KG1 (cell line): ENCODE measurements around the gene METTL15.
"Not testable (repeated sequence)": the region's sequence is repeated elsewhere in the genome, so short reads cannot be mapped to it uniquely, and the experiment has no call there.

Source experiments
- DNase-seq: peaks from one replicate; lab custom pipeline; 2025; lab: John Stamatoyannopoulos, UW

The METTL15 gene

GRCh38 chr11:28296426-28296825, 188.2 kb downstream of the METTL15 start:
- DNase-seq: no peak

GRCh38 chr11:28298209-28298608, 190.0 kb downstream of the METTL15 start:
- no peak for DNase-seq

GRCh38 chr11:28303477-28304191, 195.4 kb downstream of the METTL15 start:
- DNase-seq: no peak

- DNase-seq: no peak
Observed at GRCh38 chr11:28315440-28315839, 207.3 kb downstream of the METTL15 start.

DNA sequence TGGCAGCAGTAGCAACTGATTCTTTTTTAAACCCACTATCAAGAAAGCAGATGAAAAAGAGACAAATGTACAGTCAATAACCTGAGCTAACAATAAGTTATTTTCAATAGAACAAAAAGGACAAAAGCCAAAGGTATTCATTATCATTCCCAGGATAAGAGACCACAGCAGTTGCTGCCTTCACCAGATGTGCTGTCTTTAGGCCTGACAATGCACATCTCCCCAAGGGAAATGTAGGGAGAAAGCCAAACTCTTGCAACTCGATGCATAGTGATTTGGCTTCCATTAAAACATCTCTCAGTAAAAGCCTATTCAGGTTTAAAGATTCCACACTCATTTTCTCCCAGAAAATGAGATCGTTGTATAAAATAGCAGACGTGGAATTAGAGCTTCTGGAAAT, 210.7 kb downstream of the METTL15 start:
- DNase-seq: no peak

- no peak for DNase-seq
Observed at GRCh38 chr11:28323621-28324020, 215.4 kb downstream of the METTL15 start.

- not testable (repeated sequence) for DNase-seq
Observed at GRCh38 chr11:28332393-28332792, 224.2 kb downstream of the METTL15 start.

DNA sequence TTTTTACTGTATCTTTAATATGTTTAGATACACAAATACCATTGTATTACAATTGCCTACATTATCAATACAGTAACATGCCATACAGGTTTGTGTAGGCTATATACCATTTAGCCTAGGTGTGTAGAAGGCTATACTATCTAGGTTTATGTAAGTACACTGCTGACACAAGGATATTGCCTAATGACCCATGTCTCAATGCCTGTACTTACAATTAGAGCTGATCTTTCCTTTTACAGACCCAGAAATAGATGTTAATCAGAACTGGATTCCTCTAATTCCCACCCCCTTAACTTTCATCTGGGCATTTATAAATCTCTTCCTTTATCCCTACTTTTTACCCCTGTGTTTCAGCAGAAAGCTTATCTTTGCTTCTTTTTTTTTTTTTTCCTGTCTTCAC, 229.5 kb downstream of the METTL15 start:
- no peak for DNase-seq

DNA sequence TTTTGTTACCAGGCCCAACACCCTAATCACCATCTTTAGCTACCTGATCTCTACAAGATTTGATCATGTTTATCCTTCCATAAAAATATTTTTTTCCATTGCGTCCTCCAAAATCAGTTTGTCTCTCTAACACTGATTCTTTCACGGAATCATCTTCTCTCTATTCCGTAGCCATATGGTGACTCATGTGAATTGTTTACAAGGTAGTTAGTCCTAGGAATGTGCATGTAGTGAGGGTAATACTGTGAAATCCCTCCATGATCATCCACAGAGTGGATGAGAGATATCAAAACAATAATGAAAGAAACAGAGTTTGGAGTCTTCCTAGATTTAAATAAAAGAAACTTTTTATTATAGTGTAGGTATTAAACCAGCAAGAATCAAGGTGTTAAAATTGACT, 230.2 kb downstream of the METTL15 start:
- DNase-seq: no peak

DNA sequence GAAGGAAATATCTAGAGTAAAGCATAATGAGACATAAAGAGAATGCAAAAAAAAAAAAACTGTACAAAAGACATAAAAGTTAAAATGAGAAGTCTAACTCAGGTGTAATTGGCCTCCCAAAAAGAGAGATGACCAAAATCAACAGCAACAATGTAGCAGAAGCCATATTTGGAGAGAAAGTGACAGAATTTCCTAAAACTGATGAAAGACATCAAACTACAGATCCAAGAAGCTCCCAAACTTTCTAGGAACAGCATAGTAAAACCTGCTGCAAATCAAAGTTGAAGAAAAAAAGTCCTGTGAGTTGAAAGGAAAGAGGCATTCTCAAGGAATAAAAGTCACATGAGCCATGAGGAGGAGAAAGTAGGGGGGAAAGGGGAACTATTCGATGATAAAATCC, 231.3 kb downstream of the METTL15 start:
- DNase-seq: no peak

DNA sequence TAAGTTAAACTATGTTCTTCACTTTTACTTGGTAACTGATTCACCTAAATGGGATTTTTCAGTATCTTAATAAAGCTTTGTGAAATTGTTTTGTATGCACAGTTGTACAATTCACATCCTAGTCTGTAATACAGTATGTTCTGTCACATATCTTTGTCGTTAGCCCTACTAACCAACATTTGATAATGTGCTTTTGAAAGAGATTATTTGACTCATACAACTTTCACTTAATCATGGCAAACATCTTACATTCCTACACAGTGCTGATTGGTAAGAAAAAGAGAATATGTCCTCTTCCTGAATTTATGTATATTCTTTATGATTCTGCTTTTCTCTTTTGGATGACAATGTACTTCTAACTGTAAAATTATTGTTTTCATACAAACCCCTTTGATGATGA, 234.5 kb downstream of the METTL15 start:
- DNase-seq: no peak

DNA sequence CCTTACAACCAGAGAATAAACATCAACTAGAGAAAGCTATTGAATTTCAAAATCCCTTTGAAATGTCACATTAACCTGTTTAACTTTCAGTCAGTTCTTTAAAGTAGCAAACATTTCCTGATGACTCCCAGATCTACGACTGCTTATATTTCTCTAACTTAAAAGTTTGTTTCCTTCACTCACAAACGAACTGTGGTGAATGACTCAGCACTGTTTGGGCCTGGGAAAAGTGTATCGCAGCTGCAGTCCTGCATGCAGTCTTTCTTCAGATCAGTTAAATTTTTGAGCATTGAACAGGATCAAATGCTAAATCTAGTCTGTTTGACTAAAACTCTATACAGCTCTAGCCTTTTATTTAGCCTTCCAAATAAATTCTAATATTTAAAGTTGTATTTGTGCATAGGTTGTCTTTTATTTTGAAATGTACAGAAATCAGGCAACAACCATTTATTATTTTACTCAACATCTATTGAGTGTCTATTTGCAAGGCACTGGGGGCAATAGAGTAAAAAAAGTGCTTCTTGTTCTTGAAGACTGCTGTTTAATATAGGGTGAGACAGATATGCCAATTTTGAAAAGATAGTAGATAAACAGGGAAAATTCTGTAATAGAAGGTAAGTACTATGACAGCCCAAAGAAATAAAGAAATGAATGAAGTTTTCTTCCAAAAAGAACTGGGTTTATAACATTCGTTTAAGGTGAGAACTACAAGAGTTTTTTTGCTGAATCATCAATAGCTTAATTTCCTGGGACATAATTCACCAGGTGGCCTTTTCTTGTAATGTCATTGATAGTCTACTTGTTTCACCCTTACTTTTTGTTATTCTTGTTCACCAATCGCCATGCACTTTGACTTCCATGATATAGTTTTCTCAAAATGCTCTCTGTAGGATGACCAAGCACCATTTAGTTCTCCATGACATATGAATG, 235.4 kb downstream of the METTL15 start:
- DNase-seq: peak; percentile 35

GRCh38 chr11:28346209-28346608, 238.0 kb downstream of the METTL15 start:
- DNase-seq: no peak

GRCh38 chr11:28346721-28347120, 238.5 kb downstream of the METTL15 start:
- DNase-seq: no peak

DNA sequence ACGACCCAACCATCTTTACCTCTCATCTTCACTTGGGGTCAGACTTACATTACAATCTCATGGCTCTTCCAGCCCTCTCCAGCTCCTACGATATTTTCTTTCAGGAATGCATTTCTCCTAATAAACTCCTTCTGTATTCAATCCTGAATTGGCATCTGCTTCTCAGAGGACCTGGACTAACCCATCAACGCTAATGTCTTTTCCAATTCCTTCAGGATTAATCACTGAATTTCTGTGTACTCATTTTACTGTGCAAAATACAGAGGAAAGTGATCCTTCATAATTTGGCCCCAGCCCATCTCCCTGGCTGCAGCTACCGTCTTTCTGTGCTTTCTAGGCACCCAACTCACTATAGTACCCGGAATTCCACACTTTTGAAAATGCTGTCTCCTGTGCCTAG, 239.2 kb downstream of the METTL15 start:
- DNase-seq: no peak

DNA sequence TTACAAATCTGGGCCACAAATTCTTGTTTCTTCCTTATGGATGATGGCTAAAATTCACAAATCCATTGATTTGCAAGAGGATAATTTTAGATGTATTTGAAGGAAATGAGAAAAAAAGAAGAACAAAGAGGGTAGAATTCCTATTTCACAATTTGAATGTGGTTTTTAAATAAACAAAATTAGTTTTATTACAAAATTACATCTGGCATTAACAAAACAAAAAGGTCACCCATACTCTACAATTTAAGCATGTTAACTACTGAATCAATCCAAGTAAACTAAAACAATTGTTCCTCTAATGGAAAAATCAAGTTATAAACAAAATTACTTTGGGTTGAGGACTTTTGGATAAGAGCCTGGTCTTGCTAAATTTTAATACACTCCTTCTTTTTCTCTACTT, 242.0 kb downstream of the METTL15 start:
- DNase-seq: no peak

- DNase-seq: no peak
Observed at GRCh38 chr11:28353991-28354390, 245.8 kb downstream of the METTL15 start.

- no peak for DNase-seq
Observed at GRCh38 chr11:28366549-28367346, 258.6 kb downstream of the METTL15 start.

GRCh38 chr11:28378095-28378494, 269.9 kb downstream of the METTL15 start:
- DNase-seq: not testable (repeated sequence)
